ENCODE results near the gene C19orf73.

- TF ChIP-seq CTCF (conservative IDR thresholded peaks at IDR 0.05 in 1 of 2, IDR thresholded peaks at IDR 0.05 in 1 of 2; ENCODE audit: low read depth in 1 of 2, low read length in 2 of 2) (no peak), EZH2 (IDR thresholded peaks at IDR 0.05; ENCODE audit: low read length, missing control alignments) (no peak)
These were observed 49.9 kb downstream of the C19orf73 start for GRCh38 chr19:49069026-49069425.
